ENCODE data around the gene MYO9A. TPM values are rescaled to one million over a fixed set of nuclear protein-coding genes. Genes with fewer than 3 reads are reported as not detected.

Gene MYO9A
- total RNA-seq, 1 donor: 59.0 TPM

DNA sequence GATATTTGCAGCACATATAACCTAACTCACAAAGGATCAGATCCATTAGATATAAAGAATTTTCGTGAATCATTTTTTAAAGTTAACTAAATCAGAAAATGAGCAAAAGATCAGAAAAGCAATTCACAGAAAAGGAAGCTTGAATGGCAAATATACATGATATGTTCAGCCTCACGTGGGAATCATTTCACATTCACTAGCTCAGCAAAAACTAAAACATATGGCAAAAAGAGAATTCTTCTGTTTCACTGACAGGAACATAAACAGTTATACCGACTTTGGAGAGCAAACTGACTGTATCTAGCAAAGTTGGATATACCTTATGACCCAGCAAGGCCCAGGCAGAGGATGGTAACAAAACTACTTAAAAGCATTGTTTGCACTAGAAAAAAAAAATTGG, 341.6 kb downstream of the MYO9A start:
- no peaks in the 10 kb centered on the region for H3K36me3 ChIP-seq (ENCODE audit: insufficient read depth, low read length)
- no peak overlapping the region for H3K4me2 ChIP-seq (ENCODE audit: insufficient read depth, low read length)
- TF ChIP-seq, protein P1, sequence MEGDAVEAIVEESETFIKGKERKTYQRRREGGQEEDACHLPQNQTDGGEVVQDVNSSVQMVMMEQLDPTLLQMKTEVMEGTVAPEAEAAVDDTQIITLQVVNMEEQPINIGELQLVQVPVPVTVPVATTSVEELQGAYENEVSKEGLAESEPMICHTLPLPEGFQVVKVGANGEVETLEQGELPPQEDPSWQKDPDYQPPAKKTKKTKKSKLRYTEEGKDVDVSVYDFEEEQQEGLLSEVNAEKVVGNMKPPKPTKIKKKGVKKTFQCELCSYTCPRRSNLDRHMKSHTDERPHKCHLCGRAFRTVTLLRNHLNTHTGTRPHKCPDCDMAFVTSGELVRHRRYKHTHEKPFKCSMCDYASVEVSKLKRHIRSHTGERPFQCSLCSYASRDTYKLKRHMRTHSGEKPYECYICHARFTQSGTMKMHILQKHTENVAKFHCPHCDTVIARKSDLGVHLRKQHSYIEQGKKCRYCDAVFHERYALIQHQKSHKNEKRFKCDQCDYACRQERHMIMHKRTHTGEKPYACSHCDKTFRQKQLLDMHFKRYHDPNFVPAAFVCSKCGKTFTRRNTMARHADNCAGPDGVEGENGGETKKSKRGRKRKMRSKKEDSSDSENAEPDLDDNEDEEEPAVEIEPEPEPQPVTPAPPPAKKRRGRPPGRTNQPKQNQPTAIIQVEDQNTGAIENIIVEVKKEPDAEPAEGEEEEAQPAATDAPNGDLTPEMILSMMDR (IDR thresholded peaks at IDR 0.05; ENCODE audit: extremely low read depth, low read depth, low read length): no peak
- no peak for DNase-seq (ENCODE audit: insufficient read length, low spot score, missing footprints)
- no peaks in the 10 kb centered on the region for H3K9me3 ChIP-seq (ENCODE audit: low read depth, low read length)
- no peaks in the 10 kb centered on the region for H4K20me1 ChIP-seq (ENCODE audit: insufficient read depth, low read length)
- no peak overlapping the region for H3K27ac ChIP-seq (ENCODE audit: low read depth, low read length)
- no peak overlapping the region for H2AFZ ChIP-seq (ENCODE audit: low read length)
- H3K79me2 ChIP-seq (ENCODE audit: insufficient read depth, low read length): no peaks in the 10 kb centered on the region
- H3K4me3 ChIP-seq (ENCODE audit: insufficient read depth, low read length): no peak overlapping the region
- H3K4me1 ChIP-seq (ENCODE audit: insufficient read depth, low read length): peaks cover 19% of the 10 kb centered on the region
- H3K27me3 ChIP-seq (ENCODE audit: insufficient read depth, low read length): no peaks in the 10 kb centered on the region

DNA sequence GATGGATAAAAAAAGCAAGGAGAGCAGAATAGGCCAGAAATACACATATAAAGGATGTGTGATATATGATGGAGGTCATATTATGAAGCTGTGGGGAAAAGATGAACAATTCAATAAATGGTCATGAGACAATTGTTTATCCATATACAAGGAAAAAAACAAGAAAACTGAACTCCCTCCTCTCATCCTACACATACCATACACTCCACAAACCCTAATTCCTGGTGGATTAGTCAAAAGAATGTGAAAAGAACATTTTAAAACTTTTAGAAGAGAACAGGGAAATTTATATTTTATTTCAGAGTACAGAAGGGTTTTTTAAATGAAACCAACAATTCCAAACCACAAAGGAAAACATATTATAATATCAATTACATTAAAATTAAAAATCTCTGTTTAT, 342.1 kb downstream of the MYO9A start:
- Histone ChIP-seq H3K4me1 (ENCODE audit: insufficient read depth, low read length) (peaks cover 15% of the 10 kb centered on the region), H3K27me3 (ENCODE audit: insufficient read depth, low read length) (no peaks in the 10 kb centered on the region), H3K79me2 (ENCODE audit: insufficient read depth, low read length) (no peaks in the 10 kb centered on the region), H3K27ac (ENCODE audit: low read depth, low read length) (no peak overlapping the region), H3K9me3 (ENCODE audit: low read depth, low read length) (no peaks in the 10 kb centered on the region), H3K36me3 (ENCODE audit: insufficient read depth, low read length) (no peaks in the 10 kb centered on the region), H3K4me2 (ENCODE audit: insufficient read depth, low read length) (no peak overlapping the region), H2AFZ (ENCODE audit: low read length) (no peak overlapping the region), H4K20me1 (ENCODE audit: insufficient read depth, low read length) (no peaks in the 10 kb centered on the region), H3K4me3 (ENCODE audit: insufficient read depth, low read length) (no peak overlapping the region)
- no peak for DNase-seq (ENCODE audit: insufficient read length, low spot score, missing footprints)
- TF ChIP-seq, protein P1 (IDR thresholded peaks at IDR 0.05; ENCODE audit: extremely low read depth, low read depth, low read length): no peak

DNA sequence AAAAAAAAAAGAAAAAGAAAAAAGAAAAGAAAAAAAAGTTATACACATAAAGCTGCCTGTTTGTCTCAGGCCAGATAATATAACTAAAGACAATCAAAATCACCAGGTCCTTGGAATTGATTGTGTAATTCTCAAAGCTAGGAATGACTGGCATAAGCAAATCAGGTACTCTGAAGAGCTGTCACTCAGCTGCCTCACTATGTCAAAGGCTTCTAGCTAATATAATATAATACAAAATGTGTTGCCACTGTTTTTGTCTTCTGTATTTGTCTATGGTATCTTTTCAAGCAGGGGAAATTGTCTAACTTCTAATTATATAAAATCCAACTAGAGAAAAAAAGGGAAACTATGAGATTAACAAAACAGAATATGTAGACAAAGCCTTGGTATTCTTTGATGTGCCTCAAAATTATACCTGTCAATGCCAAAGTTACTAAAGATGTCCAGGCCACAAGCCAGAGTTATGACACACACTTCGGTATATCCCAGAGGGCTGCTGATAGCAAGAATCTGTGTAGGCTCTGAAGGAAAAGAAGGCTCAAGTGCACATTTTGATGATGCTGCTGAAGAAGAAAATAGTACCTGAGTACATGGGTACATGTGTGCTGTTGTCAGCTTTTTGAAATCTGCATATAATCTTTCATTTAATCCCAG, 344.6 kb downstream of the MYO9A start:
- Histone ChIP-seq H2AFZ (ENCODE audit: low read length) (no peak overlapping the region), H3K27me3 (ENCODE audit: insufficient read depth, low read length) (no peaks in the 10 kb centered on the region)

More for the DNA sequence above, 344.6 kb downstream of the MYO9A start:
- no peaks in the 10 kb centered on the region for H3K9me3 ChIP-seq (ENCODE audit: low read depth, low read length)
- H3K79me2 ChIP-seq (ENCODE audit: insufficient read depth, low read length): no peaks in the 10 kb centered on the region
- no peak for DNase-seq (ENCODE audit: insufficient read length, low spot score, missing footprints)
- TF ChIP-seq, protein P1 (IDR thresholded peaks at IDR 0.05; ENCODE audit: extremely low read depth, low read depth, low read length): no peak
- peaks cover 4% of the 10 kb centered on the region for H3K4me1 ChIP-seq (ENCODE audit: insufficient read depth, low read length)
- no peak overlapping the region for H3K27ac ChIP-seq (ENCODE audit: low read depth, low read length)
- H3K4me2 ChIP-seq (ENCODE audit: insufficient read depth, low read length): no peak overlapping the region
- H3K36me3 ChIP-seq (ENCODE audit: insufficient read depth, low read length): no peaks in the 10 kb centered on the region
- H3K4me3 ChIP-seq (ENCODE audit: insufficient read depth, low read length): no peak overlapping the region
- no peaks in the 10 kb centered on the region for H4K20me1 ChIP-seq (ENCODE audit: insufficient read depth, low read length)

Small RNA genes within 50 kb of the gene (small RNA-seq; reads per million reads assigned to genes)
- gene RNA5SP399 (not detected), gene RNU2-65P (not detected)

Other genes starting within 250 kb of the MYO9A start
- gene SENP8, start 253 bp upstream of the MYO9A start, total RNA-seq: 2.4 and 2.5 TPM in 2 replicates
- gene GRAMD2A, start 79.6 kb upstream of the MYO9A start, total RNA-seq: not detected in 2 replicates
- gene PKM, start 113.0 kb upstream of the MYO9A start, total RNA-seq: 1,919 and 2,299 TPM in 2 replicates
- gene PARP6, start 154.4 kb upstream of the MYO9A start, total RNA-seq: 40.4 and 43.4 TPM in 2 replicates
- gene CELF6, start 202.0 kb upstream of the MYO9A start, total RNA-seq: 0.36 and 0.59 TPM in 2 replicates